ENCODE results near the gene HSPA1L.
"Not testable (repeated sequence)": the region's sequence is repeated elsewhere in the genome, so short reads cannot be mapped to it uniquely, and the experiment has no call there.

Gene HSPA1L

GRCh38 chr6:31815025-31815838 lies at the start of gene HSPA1L, which contains the start of gene HSPA1A:
TSS of gene HSPA1L (minus strand) at chr6:31815283. CDS start at chr6:31811972, 3,311 bp downstream.
TSS of gene HSPA1A (plus strand) at chr6:31815543. CDS start at chr6:31815757, 214 bp downstream.
- peak; percentile 94 to 96 for DNase-seq

- no peak for DNase-seq
These were observed 49.7 kb upstream of the HSPA1L start for GRCh38 chr6:31864818-31865204.

GRCh38 chr6:31864123-31864562 lies 49.1 kb upstream of the HSPA1L start:
- not testable (repeated sequence) for DNase-seq

GRCh38 chr6:31862344-31863235 lies 47.5 kb upstream of the HSPA1L start, which contains the start of gene NEU1:
TSS of gene NEU1 (minus strand) at chr6:31862821. CDS start at chr6:31862776, 45 bp downstream.
- DNase-seq, result peak; percentile 99 to 100

- DNase-seq, result no peak
These were observed 46.8 kb upstream of the HSPA1L start for GRCh38 chr6:31861919-31862343.

GRCh38 chr6:31861150-31861549 lies 46.1 kb upstream of the HSPA1L start:
- no peak for DNase-seq

GRCh38 chr6:31860349-31860748 lies 45.3 kb upstream of the HSPA1L start:
- no peak for DNase-seq

GRCh38 chr6:31859923-31860322 lies 44.8 kb upstream of the HSPA1L start:
- no peak for DNase-seq

- no peak for DNase-seq
These were observed 43.6 kb upstream of the HSPA1L start for GRCh38 chr6:31858707-31859106.

- DNase-seq, result not testable (repeated sequence)
These were observed 42.7 kb upstream of the HSPA1L start for GRCh38 chr6:31857774-31858173.

GRCh38 chr6:31851980-31852718 lies 37.1 kb upstream of the HSPA1L start:
- DNase-seq, result not testable (repeated sequence)

GRCh38 chr6:31851485-31851832 lies 36.4 kb upstream of the HSPA1L start:
- no peak for DNase-seq

- DNase-seq, result no peak
These were observed 35.8 kb upstream of the HSPA1L start for GRCh38 chr6:31850765-31851484.

GRCh38 chr6:31847276-31847978 lies 32.3 kb upstream of the HSPA1L start:
- no peak for DNase-seq

- no peak for DNase-seq
These were observed 29.4 kb upstream of the HSPA1L start for GRCh38 chr6:31844507-31844906.

- DNase-seq, result no peak
These were observed 27.0 kb upstream of the HSPA1L start for GRCh38 chr6:31842053-31842452.

- DNase-seq, result not testable (repeated sequence)
These were observed 24.7 kb upstream of the HSPA1L start for GRCh38 chr6:31839779-31840126.

GRCh38 chr6:31838968-31839367 lies 23.9 kb upstream of the HSPA1L start:
- no peak for DNase-seq

- not testable (repeated sequence) for DNase-seq
These were observed 23.1 kb upstream of the HSPA1L start for GRCh38 chr6:31838114-31838553.

- DNase-seq, result peak in 1 of 2 experiments; percentile 13
These were observed 22.5 kb upstream of the HSPA1L start for GRCh38 chr6:31837369-31838113.

All from NCI-H2081 (cell line).